Loucy (cell line): ENCODE measurements around the gene VIPR1.

ENCODE experiments used
- H2AFZ ChIP-seq: fragments of 200-600 bp; sonication (generic); 2 replicates; pipeline ENCODE4 v1.6.0; 2016; ENCODE audit warnings: antibody characterized with exemption, mild to moderate bottlenecking, low read length, moderate library complexity
- H3F3A ChIP-seq: fragments of 200-600 bp; 2 replicates; pipeline ENCODE4 v1.6.0; 2016; ENCODE audit warnings: antibody characterized with exemption, low read depth, mild to moderate bottlenecking
- H3K27me3 ChIP-seq: fragments of 200-600 bp; sonication (generic); 2 replicates; pipeline ENCODE4 v1.6.1; 2014; ENCODE audit warnings: low read length, mild to moderate bottlenecking; ENCODE audit not compliant: insufficient read depth, poor library complexity, severe bottlenecking
- H3K36me3 ChIP-seq: fragments of 200-600 bp; sonication (generic); 2 replicates; pipeline ENCODE4 v1.6.1; 2016; ENCODE audit warnings: low read length; ENCODE audit not compliant: insufficient read depth
- H3K4me1 ChIP-seq: fragments of 200-600 bp; sonication (generic); 2 replicates; pipeline ENCODE4 v1.5.1; 2014; ENCODE audit warnings: low read length, mild to moderate bottlenecking; ENCODE audit not compliant: insufficient read depth, poor library complexity, severe bottlenecking
- H3K4me2 ChIP-seq: fragments of 200-600 bp; sonication (generic); 2 replicates; pipeline ENCODE4 v1.6.0; 2014; ENCODE audit warnings: antibody characterized with exemption, low read length, low read depth, mild to moderate bottlenecking; ENCODE audit not compliant: poor library complexity, severe bottlenecking
- H3K4me3 ChIP-seq: fragments of 200-600 bp; sonication (generic); 2 replicates; pipeline ENCODE4 v1.5.1; 2014; ENCODE audit warnings: low read length, mild to moderate bottlenecking, mixed read lengths; ENCODE audit not compliant: poor library complexity, severe bottlenecking
- H3K79me2 ChIP-seq: fragments of 200-600 bp; sonication (generic); 2 replicates; pipeline ENCODE4 v1.6.1; 2014; ENCODE audit warnings: low read length; ENCODE audit not compliant: insufficient read depth
- H3K9ac ChIP-seq: fragments of 200-600 bp; sonication (generic); 2 replicates; pipeline ENCODE4 v1.6.0; 2014; ENCODE audit warnings: mild to moderate bottlenecking, low read depth, low read length, moderate library complexity; ENCODE audit not compliant: poor library complexity, severe bottlenecking
- H3K9me2 ChIP-seq: fragments of 200-600 bp; sonication (generic); replicated peaks from 2 replicates; pipeline ENCODE4 v1.6.1; 2016; ENCODE audit warnings: low read depth, low read length, mixed read lengths
- H3K9me3 ChIP-seq: fragments of 200-600 bp; sonication (generic); 2 replicates; pipeline ENCODE4 v1.6.1; 2014; ENCODE audit warnings: mild to moderate bottlenecking, antibody characterized with exemption, low read length, low read depth; ENCODE audit not compliant: insufficient read depth
- H4K20me1 ChIP-seq: fragments of 200-600 bp; sonication (generic); 2 replicates; pipeline ENCODE4 v1.6.0; 2014; ENCODE audit warnings: antibody characterized with exemption, low read length, mild to moderate bottlenecking; ENCODE audit not compliant: insufficient read depth, poor library complexity, severe bottlenecking
- CTCF ChIP-seq: fragments of 200-600 bp; sonication (generic); conservative IDR thresholded peaks from 2 replicates; pipeline ENCODE4 v1.5.1; 2014; ENCODE audit warnings: mild to moderate bottlenecking, antibody characterized with exemption, low read length
- EZH2phosphoT487 ChIP-seq: fragments of 200-600 bp; IDR thresholded peaks from 2 replicates; pipeline ENCODE4 v1.6.1; 2018; ENCODE audit warnings: antibody characterized with exemption, mild to moderate bottlenecking, moderate library complexity, borderline replicate concordance

VIPR1 gene

GRCh38 chr3:42491881-42492507 is 10.4 kb upstream of the VIPR1 start:
- H3K4me1 ChIP-seq, result no peaks in the 10 kb centered on the region
- no peaks in the 10 kb centered on the region for H3F3A ChIP-seq
- no peaks in the 10 kb centered on the region for H3K27me3 ChIP-seq
- no peaks in the 10 kb centered on the region for H3K9me3 ChIP-seq
- H2AFZ ChIP-seq, result no peak overlapping the region
- no peak overlapping the region for H3K4me2 ChIP-seq
- H3K4me3 ChIP-seq, result no peak overlapping the region
- no peak overlapping the region for H3K9ac ChIP-seq
- TF ChIP-seq EZH2phosphoT487 (no peak), CTCF (no peak)
- no peaks in the 10 kb centered on the region for H3K36me3 ChIP-seq
- no peaks in the 10 kb centered on the region for H3K9me2 ChIP-seq
- no peaks in the 10 kb centered on the region for H4K20me1 ChIP-seq
- no peaks in the 10 kb centered on the region for H3K79me2 ChIP-seq

GRCh38 chr3:42492508-42493080 is 9.8 kb upstream of the VIPR1 start:
- Histone ChIP-seq H3F3A (no peaks in the 10 kb centered on the region), H3K9me3 (no peaks in the 10 kb centered on the region), H3K36me3 (no peaks in the 10 kb centered on the region), H3K4me3 (no peak overlapping the region), H4K20me1 (no peaks in the 10 kb centered on the region), H3K4me2 (no peak overlapping the region), H2AFZ (no peak overlapping the region), H3K9me2 (no peaks in the 10 kb centered on the region), H3K9ac (no peak overlapping the region), H3K79me2 (no peaks in the 10 kb centered on the region), H3K4me1 (no peaks in the 10 kb centered on the region), H3K27me3 (no peaks in the 10 kb centered on the region)
- TF ChIP-seq EZH2phosphoT487 (no peak), CTCF (no peak)

- Histone ChIP-seq H3K79me2 (no peaks in the 10 kb centered on the region), H3K9ac (no peak overlapping the region), H4K20me1 (no peaks in the 10 kb centered on the region), H3F3A (no peaks in the 10 kb centered on the region), H2AFZ (no peak overlapping the region), H3K9me2 (no peaks in the 10 kb centered on the region), H3K4me2 (no peak overlapping the region), H3K4me3 (no peak overlapping the region), H3K4me1 (no peaks in the 10 kb centered on the region), H3K27me3 (no peaks in the 10 kb centered on the region), H3K9me3 (no peaks in the 10 kb centered on the region), H3K36me3 (no peaks in the 10 kb centered on the region)
- TF ChIP-seq CTCF, result no peak
- TF ChIP-seq EZH2phosphoT487, result no peak
These were observed 9.2 kb upstream of the VIPR1 start for GRCh38 chr3:42493126-42493797.
